ENCODE data around the gene CFAP99. TPM values are rescaled to one million over a fixed set of nuclear protein-coding genes. Genes with fewer than 3 reads are reported as not detected.

The CFAP99 gene
- total and polyA plus RNA-seq, 8 donors, result 0.28 to 1.6 (median 0.70) TPM

DNA sequence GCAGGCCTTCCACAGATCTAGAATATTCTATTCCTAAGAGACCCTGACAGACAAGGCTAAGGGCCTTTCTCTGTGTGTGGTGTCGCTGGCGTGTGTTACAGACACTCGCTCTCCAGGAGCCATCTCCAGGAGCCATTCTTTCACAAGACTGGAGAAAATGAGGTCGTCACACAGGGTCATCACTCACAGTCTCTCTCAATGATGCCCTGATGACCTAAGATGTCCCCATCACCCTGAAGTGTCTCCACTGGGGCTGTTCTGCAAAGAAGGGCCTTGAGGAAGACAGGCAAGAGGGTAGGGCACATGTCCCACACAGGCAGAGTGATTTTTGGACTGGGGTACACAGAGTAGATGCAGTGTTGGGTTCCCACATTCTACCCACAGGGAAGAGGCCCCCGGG is 35.0 kb upstream of the CFAP99 start:
- intact Hi-C loops (cut with DNase I), result no loop called here
- Histone ChIP-seq H3K27me3 (no peaks in the 10 kb centered on the region), H3K36me3 (no peaks in the 10 kb centered on the region), H3K9me3 (no peaks in the 10 kb centered on the region), H3K27ac (no peak overlapping the region), H3K4me3 (no peak overlapping the region), H3K4me1 (no peaks in the 10 kb centered on the region)
- FAIRE-seq (no peak), ATAC-seq (no peak), DNase-seq (no peak)
- 89 to 90% methylated on average over 5 of the region's 5 CpGs for WGBS, 2 donors
- TF ChIP-seq, protein P1, sequence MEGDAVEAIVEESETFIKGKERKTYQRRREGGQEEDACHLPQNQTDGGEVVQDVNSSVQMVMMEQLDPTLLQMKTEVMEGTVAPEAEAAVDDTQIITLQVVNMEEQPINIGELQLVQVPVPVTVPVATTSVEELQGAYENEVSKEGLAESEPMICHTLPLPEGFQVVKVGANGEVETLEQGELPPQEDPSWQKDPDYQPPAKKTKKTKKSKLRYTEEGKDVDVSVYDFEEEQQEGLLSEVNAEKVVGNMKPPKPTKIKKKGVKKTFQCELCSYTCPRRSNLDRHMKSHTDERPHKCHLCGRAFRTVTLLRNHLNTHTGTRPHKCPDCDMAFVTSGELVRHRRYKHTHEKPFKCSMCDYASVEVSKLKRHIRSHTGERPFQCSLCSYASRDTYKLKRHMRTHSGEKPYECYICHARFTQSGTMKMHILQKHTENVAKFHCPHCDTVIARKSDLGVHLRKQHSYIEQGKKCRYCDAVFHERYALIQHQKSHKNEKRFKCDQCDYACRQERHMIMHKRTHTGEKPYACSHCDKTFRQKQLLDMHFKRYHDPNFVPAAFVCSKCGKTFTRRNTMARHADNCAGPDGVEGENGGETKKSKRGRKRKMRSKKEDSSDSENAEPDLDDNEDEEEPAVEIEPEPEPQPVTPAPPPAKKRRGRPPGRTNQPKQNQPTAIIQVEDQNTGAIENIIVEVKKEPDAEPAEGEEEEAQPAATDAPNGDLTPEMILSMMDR (IDR thresholded peaks at IDR 0.05), result no peak

DNA sequence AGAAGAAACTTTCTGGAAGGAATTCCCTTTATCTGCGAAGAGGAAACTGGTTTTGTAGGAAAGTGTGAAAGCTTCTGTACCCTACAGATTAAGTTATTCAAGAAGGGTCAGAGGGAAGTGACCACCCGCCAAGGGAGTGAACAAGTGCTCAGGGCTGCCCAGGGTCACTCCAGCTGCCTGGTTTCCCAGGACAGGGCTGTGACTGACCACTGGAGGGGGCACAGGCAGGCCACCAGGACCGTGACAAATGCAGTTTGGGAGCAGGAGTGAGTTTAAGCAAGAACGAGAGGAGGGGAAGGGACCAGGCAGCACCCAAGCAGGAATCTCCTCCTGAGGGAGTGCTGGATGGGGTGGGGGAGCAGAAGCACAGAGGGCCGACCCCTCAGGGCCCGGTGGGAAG is 34.5 kb upstream of the CFAP99 start:
- H3K27me3 ChIP-seq, result no peaks in the 10 kb centered on the region
- H3K4me1 ChIP-seq, result no peaks in the 10 kb centered on the region
- intact Hi-C loops (cut with DNase I), result no loop called here
- no peak for FAIRE-seq
- H3K27ac ChIP-seq, result no peak overlapping the region
- H3K4me3 ChIP-seq, result no peak overlapping the region
- H3K36me3 ChIP-seq, result no peaks in the 10 kb centered on the region
- 75 to 82% methylated on average over 6 of the region's 6 CpGs for WGBS, 2 donors
- no peak for DNase-seq
- no peak for ATAC-seq
- H3K9me3 ChIP-seq, result no peaks in the 10 kb centered on the region
- TF ChIP-seq, protein P1 (IDR thresholded peaks at IDR 0.05), result no peak

DNA sequence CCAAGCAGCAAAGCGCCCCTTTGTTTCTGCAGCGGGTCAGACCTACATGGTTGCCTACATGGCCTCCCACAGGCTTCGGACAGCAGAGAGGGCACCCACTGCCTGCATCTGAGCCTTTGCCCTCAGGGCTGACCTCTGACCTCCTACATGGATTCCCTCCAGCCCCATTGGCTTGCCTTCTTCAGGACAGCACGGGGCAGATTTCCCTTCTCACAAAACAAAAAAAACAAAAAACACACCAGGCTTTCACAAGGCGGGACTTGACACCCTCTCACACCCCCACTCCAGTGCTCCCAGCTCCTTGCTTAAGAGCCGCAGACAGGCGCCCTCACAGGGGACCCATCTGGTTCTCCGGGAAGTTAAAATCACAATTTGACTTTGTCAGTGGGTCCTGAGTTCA is 33.2 kb upstream of the CFAP99 start:
- DNase-seq (no peak), FAIRE-seq (no peak), ATAC-seq (no peak)
- Histone ChIP-seq H3K27me3 (no peaks in the 10 kb centered on the region), H3K36me3 (no peaks in the 10 kb centered on the region), H3K4me1 (no peaks in the 10 kb centered on the region), H3K4me3 (no peak overlapping the region), H3K9me3 (no peaks in the 10 kb centered on the region), H3K27ac (no peak overlapping the region)
- WGBS, 2 donors, result 88 to 93% methylated on average over 8 of the region's 8 CpGs
- TF ChIP-seq, protein P1 (IDR thresholded peaks at IDR 0.05), result no peak
- intact Hi-C loops (cut with DNase I), result no loop called here

DNA sequence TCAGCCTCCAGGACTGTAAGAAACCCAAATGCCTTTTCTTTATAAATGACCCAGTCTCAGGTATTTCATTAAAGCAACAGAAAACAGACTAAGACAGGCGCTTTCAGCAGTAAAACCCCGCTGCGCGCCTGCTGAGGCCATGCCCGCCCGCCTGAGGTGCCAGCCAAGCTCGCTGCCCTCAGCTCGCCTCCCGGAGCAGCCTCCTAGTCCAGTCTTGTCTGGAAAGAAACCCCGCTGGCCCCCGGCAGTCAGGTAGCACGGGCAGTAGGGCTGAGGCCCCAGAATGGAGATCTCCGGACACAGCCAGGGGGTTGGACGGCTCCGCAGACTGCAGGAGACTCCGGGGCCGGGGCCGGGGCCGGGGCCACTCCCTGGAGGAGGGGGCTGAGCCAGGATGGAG is 32.0 kb upstream of the CFAP99 start:
- H3K4me1 ChIP-seq, result no peaks in the 10 kb centered on the region
- FAIRE-seq, result no peak
- ATAC-seq, result no peak
- 90 to 95% methylated on average over 16 to 19 of the region's 19 CpGs for WGBS, 2 donors
- H3K27me3 ChIP-seq, result no peaks in the 10 kb centered on the region
- no peaks in the 10 kb centered on the region for H3K36me3 ChIP-seq
- H3K4me3 ChIP-seq, result no peak overlapping the region
- H3K27ac ChIP-seq, result no peak overlapping the region
- TF ChIP-seq, protein P1 (IDR thresholded peaks at IDR 0.05), result no peak
- DNase-seq, result no peak
- no peaks in the 10 kb centered on the region for H3K9me3 ChIP-seq
- intact Hi-C loops (cut with DNase I), result no loop called here

DNA sequence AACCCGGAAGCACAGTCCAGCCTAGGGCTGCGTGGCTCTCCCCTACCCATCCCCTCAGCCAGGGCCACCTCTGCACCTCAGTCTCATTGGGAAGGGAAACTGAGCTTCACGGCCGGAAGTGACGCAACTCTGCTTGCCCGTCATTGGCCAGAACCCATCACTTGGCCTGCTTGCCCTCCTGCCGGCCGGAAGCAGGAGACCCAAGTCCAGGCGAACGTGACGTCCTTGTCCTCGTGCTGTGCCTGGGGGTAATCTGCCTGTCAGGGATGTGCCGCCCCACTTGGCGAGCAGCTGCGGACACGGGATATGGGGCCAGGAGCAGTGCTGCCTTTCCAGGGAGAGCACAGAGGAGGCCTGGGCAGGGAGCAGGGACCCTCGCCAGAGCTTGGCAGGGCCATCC is 31.5 kb upstream of the CFAP99 start:
- FAIRE-seq (no peak), DNase-seq (no peak), ATAC-seq (no peak)
- Histone ChIP-seq H3K36me3 (no peaks in the 10 kb centered on the region), H3K4me1 (no peaks in the 10 kb centered on the region), H3K27me3 (no peaks in the 10 kb centered on the region), H3K4me3 (no peak overlapping the region), H3K9me3 (no peaks in the 10 kb centered on the region), H3K27ac (no peak overlapping the region)
- WGBS, 2 donors, result 93 to 95% methylated on average over 17 of the region's 17 CpGs
- intact Hi-C loops (cut with DNase I), result no loop called here
- TF ChIP-seq, protein P1 (IDR thresholded peaks at IDR 0.05), result no peak

Data from pancreas (tissue), 10 donors.